EL (cell line): ENCODE data around the gene FOXRED1.
"Not testable (repeated sequence)": the region's sequence is repeated elsewhere in the genome, so short reads cannot be mapped to it uniquely, and the experiment has no call there.

Experiments
- DNase-seq: peaks from one replicate; pipeline ENCODE4 v3.0.0-alpha.2; 2016

Gene FOXRED1

DNA sequence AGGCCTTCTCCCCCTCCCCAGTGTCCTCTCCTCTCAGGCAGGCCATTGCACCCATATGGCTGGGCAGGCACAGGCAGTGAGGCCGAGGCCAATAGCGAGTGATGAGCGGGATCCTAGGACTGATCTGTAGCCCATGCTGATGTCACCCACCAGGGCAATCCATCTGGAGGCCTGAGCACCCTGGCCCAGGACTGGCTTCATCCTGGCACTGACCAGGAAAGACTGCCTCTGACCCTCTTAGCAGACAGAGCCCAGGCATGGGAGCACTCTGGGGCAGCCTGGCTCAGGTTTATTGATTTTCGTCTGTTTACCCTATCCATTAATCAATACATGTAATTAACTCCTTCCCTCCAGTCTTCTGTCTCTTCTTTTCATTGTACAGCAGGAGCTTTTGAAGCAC lies 8.8 kb downstream of the FOXRED1 start:
- DNase-seq, result no peak

DNA sequence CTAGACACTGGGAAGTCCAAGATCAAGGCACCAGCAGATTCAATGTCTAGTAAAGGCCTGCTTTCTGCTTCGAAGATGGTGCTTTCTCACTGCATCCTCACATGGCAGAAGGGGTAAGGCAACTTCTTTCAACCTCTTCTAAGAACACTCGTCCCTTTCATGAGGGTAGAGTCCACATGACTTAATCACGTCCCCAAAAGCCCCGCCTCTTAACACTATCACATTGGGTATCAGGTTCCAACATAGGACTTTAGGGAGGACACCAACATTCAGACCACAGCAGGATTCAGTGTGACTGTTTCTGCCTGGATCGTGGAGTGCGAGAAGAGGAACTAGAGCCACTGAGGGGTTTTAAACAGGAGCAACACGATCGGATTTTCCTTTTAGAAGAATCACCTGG lies 10.2 kb downstream of the FOXRED1 start:
- no peak for DNase-seq

DNA sequence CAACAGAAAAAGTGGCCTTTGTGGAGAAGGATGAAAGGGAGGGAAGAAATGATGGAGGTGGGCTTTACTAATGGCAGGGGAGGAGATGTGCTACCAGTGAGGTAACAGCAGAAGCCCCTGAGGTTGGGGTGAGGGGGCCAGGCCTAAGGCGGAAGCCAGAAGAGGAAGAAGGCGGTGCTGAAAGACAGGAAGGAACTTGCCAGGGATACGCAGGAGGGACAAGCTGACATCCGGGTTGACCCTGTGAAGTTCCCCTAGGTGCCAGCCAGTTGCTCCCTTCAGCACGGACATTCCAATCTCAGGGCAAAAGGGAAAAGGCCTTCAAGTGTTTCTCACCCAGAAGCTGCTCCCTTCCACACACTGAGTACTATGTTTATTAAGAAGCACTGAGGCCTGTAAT lies 11.6 kb downstream of the FOXRED1 start:
- DNase-seq, result no peak

DNA sequence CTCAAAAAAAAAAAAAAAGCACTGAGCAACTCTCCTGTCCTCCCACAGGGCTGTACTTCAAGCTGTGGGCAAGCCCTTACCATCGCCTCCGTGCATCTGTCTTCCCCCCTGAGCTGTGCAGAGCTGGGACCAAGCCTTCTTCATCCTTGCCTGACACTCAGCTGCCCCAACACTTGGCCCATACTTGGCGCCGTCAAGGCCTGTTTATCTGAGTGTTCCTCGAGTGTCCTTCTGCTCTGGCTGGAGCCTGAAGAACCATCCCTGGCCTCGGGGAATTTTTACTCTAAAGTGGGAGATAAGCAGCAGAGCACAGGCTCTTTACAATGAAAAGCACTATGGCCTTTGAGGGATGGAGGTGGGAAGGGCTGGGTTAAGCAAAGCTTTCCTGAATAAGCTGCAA lies 12.3 kb downstream of the FOXRED1 start:
- DNase-seq, result no peak

DNA sequence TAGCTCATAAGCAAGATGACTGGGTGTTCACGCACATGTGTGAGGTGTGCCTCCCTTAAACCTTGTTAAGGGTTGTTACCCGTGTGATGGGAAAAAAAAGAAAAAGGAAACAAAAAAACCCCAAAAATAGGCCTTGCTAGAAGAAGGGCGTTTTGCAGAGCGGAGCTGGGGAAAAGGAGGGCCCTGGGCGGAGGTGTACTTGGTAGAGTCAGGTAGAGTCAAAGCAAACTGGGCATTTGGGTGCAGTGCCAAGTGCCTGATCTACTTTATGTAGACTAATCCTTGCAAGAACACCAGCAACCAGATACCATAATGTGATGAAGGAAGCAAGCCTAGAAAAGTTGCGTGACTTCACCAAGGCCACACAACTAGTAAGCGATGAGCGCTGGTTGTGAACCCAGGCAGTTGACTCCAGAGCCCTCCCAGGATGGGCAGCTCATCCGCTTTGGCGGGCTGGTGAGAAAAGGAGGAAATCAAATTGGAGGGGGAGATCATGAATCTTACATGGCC lies 12.8 kb downstream of the FOXRED1 start:
- DNase-seq, result no peak

DNA sequence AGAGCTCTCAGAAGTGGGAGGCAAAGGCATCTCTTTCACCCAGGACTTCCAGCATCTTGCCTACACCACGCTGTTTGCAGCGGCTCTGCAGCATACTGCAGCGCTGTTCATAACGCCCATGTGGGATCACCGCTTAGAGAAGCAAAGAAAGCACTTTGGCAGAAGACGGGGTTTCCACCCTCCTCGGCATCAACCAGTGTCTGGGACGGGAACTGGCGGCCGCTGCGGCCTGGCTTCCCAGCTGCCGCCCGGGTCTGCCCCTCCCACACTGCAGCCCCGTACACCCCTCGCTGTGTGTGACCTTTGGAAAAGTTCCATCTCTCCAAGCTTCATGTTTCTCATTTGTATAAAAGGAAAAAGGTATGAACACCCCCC lies 13.4 kb downstream of the FOXRED1 start:
- DNase-seq, result peak; percentile 36

DNA sequence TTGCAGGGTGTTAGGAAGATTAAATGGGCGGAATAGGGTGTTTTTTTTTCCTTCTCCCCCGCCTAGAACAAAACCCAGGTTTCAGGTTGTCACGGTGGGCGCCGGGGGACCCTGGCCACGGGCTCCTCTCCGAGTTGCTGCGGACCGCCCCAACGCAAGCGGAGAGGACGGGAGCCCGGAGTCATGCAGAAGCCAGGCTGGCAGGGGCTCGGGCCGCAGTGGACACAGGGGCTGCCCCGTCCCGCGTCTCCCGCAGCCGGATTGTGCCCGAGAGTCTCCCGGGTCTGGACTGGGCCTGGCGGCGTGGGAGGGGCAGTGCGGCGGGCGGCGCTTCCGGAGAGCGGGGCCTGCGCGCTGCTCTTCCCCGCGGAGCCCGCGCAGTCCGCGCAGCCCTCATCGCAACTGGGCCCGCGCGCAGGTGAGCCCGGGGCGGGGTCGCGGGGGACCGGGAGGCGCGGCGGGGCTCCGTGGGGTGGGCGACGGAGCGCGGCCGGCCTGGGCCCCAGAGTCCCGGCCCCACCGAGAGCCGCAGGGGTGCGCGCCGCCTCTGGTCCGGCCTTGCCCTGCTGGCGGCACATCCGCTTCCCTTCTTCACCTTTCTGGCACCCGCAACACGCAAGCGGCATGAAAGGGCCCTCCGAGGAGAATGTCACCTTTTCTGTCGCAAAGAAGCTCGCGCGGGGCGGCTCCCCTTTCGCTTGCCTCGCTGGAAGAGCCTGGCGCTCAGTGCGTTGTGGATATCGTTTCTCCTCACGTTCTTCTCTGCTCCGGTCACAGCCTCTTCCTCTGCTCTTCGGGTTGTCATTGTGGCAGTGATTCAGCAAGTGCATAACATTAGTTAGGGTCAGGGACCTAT lies 14.0 kb downstream of the FOXRED1 start, which contains the start of gene TIRAP:
TIRAP (plus strand) TSS at position 358 of the 856 bp plus-strand sequence. CDS start 7,802 bp downstream, outside the sequence.
- peak; percentile 64 for DNase-seq

DNA sequence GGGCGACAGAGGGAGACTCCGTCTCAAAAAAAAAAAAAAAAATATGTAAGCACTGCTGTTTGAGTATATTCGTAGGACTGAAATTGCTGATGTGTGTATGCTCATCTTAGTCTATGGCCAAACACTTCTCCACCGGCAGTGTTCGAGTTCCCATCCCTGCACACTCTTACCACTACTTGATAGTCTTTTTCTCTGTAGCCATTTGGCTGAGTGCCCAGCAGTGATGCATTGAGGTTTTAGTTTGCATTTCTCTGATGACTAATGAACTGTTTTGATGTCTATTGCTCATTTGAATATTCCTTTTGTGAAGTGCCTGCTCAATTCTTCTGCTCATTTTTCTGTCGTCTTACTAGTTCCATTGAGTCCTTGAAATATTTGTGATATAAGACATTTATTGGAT lies 15.9 kb downstream of the FOXRED1 start:
- peak; percentile 96 for DNase-seq

DNA sequence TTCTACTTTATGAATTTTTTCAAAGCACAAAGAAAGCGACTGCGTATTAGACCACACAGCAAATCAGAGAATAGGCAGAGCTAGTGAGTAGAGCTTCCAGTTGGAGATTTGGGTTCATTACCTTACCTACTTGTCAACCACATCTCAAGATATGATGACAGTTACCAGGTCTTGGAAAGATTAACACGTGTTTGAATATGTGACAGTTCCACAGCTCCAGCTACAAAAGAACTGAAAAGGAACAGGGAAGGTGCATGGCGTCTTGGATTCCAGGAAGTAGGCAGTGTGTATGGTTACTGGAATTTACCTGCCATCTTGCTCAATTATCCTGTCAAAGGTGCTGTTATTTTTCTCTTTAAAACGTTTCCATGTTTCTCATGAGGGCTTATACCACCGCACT lies 19.3 kb downstream of the FOXRED1 start:
- no peak for DNase-seq

DNA sequence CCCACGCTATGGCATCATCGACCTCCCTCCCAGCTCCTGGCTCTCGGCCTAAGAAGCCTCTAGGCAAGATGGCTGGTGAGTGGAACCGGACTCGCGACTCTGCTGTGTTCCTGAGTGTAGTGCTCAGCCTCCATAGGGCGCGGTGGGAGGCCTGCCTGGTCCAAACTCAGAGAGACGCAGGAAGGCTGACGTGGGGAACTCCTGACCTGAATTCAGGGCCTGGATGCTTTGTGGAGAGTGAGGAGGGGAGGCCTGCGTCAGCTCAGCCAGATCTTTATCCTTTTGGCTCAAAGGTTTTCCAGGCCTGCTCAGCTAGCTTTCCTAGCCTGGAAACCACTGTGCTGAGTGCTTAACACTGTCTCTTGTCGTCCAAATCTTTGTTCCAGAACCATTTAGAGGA lies 21.9 kb downstream of the FOXRED1 start:
- DNase-seq, result no peak

DNA sequence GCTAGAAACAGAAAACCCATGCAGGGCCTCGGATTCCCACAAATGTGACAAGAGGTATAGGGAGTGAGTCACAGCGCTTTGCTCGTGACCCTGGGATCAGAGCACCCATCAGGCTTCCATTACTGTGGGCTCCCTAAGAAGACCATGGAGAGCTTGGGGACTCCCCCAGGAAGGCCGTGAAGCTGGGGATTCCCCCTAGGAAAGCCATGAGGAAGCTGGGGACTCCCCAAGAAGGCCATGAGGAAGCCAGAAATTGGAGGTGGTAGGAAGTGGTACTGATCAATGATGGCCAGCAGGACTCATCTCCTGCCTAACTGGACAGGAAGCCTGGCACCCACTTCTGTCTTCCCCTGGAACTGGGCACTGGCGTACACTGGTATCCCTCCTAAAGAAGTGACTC lies 24.8 kb downstream of the FOXRED1 start:
- DNase-seq, result no peak

DNA sequence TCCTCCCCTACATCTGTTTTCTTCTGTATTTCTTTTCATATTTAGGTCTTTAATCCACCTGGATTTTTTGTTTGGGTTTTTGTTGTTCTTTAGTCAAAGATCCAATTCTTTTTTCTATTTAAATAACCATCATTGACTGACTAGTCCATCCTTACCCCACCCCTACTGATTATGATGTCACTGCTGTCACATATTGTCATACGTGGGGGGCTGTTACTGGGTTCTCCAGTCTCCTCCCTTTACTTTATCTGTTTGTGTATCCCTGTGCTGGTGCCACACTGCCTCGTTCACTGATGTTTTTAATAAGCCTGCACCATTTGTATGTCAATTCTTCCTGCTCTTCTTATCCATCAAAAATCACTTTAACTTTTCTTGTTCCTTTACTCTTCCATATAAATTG lies 28.1 kb downstream of the FOXRED1 start:
- no peak for DNase-seq

DNA sequence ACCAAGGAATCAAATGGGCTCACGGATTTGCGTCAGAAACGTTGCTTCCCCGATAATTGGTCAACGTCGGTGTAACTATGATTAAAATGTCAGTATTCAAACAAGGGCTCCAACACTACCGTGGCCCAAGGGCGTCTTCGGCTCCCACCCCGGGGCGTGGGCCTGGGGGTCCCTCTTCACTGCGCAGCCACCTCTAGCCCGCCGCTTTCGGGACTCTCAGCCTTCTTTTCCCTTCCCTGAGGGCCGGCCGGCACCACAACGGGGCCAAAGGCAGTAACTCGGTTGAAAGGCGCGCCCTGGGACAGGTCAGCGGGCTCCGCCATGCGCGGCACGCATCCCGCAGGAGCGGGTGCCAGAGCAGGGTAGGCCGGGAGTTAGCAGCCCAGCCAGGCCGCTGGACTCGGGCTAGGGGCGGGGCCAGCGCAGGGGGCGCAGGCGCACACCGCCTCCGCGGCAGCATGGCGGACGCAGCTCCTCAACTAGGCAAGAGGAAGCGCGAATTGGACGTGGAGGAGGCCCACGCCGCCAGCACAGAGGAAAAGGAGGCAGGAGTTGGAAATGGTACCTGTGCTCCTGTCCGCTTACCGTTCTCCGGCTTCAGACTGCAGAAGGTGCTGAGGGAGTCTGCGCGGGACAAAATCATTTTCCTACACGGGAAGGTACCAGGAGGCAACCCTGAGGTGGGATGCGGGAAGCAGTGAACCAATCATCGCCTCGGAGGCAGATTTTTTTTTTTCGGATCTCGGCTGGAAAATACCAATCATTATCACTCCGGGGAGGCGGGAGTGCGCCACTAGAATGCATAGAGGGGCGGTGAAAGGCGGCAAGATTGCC lies 34.9 kb downstream of the FOXRED1 start, which contains the start of gene DCPS:
DCPS (plus strand) TSS at position 438 of the 834 bp plus-strand sequence; CDS start at position 459, 21 bp downstream.
- DNase-seq, result peak; percentile 90

DNA sequence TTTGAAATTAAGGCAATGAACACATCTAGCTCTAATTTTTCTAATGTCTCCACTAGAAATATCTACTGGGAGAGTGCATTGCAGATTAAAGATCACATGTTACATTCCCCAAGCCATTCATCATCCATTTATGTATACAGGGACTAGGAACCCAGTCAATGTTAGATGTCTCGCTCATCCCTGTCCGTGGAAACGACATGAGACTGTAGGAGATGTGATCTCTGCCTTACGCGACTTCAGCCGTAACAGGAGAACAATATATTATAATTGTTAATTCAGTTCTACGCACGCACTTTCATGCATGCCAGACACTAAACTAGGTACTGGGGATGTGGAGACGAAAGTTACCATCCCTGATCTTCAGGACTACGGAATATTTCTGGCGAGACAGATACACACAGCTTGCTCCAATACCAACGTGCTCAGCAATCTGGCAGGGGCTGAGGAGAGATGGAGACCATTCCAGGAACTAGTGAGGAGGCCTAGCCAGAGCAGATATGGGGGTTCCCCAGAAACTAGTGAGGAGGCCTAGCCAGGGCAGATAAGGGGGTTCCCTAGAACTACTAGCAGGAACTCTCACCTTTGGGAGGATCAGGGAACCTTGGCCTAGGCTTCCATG lies 35.6 kb downstream of the FOXRED1 start:
- no peak for DNase-seq

DNA sequence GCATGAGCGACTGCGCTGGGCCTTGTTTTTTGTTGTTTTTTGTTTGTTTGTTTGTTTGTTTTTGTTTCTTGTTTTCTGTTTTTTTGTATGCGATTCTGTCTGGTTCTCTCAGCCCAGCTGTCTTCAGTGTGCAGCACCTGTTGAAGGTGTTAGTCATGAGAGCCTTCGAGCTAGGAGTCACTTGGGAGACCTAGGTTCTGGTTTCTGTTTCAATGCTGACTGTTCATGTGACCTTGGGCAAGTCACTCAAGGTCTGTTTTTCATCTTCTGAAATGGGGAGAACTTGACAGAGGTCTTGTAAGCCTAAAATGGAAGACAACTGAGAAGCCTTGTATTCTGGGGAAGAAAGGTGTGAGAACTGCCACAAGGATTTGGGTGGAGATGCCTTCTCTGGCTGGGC lies 36.7 kb downstream of the FOXRED1 start:
- DNase-seq, result no peak

DNA sequence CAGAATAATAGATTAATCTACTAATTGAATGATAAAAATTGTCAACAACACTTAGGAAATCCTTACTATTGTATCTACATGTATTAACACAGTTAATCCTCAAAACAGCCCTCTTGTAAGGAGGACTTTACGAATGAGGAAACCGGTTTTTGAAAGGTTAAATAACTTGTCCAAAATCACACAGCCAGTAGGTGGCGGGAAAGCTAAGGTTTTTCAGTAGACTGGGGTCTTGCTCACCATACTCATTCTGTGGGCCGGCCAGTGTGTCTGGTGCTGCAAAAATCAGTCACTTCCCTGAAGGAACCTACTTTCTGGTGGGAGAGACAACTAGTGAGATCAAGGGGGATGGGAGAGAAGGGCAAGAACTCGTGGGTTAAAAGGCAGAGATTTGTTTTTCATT lies 38.8 kb downstream of the FOXRED1 start:
- peak; percentile 56 for DNase-seq

DNA sequence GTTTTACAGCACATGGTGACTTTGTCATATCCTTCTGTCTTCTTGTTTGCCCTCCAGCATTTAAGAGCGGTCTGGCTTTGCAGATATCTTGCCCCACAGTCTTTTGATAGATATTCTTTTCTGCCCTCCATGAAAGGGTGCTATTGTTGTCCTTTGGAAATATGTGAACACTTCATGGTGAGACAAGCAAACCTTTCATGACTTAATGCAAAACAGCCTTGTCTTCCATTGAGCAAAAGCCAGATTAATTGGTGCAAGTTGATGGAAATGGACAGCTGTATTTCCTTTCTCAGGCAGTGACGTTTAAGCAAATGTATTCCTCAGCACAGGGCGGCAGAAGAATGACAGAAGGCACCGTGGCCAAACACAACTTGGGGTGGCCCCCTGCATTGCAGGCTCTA lies 39.3 kb downstream of the FOXRED1 start:
- no peak for DNase-seq

DNA sequence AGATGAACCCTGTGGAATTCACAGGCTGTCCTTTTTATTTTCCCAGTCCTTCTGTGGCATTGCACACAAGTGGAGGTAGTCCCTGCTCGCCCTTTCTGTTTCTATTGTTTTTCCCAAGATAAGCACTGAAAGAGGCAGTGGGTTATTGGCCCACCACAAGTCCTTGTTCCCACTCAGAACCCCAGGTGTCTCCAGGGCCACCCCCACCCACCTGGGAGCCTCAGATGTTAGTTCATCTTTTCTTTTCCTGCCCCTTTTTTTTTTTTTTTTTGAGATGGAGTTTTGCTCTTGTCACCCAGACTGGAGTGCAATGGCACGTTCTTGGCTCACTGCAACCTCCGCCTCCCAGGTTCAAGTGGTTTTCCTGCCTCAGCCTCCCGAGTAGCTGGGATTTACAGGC lies 39.8 kb downstream of the FOXRED1 start:
- not testable (repeated sequence) for DNase-seq

DNA sequence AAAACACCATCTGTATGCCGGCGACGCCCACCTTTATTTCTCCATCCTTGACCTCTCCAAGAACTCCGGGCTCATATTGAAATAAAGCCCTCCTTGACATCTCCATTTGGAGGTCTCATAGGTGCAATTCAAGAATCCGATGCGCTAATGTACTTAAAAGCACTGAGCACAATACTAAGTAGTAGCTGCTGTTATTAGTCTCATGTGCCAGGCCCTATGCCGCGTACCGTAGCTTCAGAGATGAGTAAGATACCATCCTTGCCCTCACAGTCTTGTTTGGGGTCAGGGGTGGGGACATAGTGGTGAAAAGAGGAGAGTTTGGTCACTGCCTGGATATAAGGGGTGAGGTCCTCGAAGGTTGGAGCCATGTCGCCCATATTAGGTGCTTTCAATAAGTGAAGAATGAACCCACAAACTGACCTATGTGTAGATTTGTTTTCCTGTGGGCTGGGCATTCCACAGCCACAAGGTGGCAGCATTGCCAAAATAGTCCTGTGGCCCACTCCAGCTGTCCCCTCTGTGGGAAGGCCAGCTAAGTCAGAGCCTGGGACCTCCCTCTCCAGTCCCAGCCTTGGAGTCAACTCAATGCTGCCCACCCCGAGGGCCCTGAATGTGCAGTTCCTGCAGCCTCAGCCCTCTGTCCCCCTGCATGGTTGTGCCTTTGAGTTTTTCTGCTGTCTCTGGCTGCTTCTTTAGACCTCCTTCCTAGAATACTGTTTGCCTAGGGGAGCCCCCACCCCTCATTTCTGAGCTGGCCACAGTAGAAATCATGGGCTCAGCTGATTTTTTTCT lies 41.4 kb downstream of the FOXRED1 start:
- peak; percentile 76 for DNase-seq

DNA sequence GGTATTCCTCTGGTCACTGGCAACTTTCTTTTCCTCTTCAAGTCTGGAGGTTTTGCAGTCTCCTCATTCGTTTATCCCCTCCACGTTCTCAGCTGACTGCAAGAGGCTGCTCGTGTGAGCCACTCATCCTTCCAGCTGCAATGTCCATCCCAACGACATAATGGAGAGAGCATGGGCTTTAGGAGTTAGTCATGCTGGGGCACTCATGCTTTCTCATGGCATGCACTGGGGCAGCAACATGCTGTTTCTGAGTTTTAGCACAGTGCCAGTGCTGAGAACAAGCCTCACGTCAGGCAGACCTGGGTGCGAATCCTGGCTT lies 42.0 kb downstream of the FOXRED1 start:
- DNase-seq, result no peak

DNA sequence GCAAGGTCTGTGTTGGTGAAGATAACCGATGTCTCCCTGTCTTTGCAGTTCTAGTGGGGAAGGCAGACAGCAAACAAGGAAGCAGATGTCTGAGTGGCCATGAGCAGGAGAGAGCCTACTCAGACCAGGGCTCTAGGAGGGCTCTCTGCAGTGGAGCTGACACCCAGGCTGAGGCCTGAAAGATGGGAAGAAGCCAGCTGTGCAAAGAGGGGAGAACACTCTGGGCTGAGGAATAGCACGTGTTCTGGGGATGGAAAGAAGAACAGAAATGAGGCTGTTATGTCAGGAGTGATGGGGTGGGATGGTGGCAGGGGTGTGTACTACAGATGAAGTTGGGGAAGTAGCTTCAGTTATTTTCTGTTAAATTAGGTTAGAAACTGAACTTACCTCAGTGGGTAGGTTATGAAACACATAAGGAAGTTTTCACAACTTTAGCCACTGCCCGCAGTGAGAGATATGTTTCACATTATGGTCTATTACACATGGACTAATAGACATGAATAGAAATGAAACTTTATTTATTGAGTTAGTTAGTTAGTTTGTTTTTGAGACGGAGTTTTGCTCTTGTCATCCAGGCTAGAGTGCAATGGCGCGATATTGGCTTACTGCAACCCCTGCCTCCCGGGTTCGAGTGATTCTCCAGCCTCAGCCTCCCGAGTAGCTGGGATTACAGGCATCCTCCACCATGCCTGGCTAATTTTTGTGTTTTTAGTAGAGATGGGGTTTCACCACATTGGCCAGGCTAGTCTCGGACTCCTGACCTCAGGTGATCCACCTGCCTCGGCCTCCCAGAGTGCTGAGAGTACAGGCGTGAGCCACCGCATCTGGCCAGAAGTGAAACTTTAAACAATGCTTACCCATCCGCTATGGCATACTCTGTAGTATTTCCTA lies 42.7 kb downstream of the FOXRED1 start:
- no peak for DNase-seq

DNA sequence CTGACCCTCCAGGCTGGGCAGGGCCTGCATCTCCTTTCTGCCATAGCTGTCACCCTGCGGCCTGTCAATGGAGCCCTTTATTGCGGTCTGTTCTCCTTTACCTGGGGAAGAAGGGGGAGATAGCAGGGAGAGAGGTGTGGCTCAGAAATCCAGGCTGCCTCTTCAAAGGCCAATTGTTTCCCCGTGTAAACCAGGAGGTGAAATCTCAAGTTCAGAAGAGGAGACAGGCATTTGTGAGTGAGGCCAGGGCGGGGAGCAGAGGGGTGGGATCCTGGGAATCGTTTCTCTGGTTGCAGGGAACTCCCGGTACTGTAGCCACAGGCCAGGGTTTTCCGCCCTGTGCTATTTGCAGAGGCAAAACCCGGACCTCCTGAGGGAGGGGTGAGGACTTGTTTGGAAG lies 44.0 kb downstream of the FOXRED1 start:
- DNase-seq, result no peak
